Fibroblast of skin of abdomen (primary cell): ENCODE measurements around the gene FAM53A.
"Not testable (repeated sequence)": the region's sequence is repeated elsewhere in the genome, so short reads cannot be mapped to it uniquely, and the experiment has no call there.

ENCODE experiments used
- DNase-seq: peaks from one replicate; pipeline ENCODE4 v3.0.0-alpha.2; 2013

Gene FAM53A

DNA sequence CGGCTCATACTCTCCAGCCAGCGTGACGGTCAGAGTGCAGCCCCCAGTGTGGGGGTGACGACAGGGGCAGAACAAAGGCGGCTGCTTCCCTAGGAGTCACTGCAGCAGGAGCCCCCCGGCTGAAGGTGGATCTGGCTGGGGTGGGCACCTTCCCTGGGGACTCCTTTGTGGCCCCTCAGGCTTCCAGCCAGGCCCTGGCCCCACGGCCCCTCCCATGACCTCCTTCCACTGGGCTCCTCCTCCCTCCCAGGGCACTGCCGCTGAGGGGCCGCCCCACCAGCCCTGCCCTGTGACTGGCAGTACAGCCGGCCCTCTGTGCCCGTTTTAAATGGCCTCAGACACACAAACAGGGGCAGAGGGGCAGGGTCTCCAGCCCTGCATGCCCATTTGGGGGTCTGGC is 61.9 kb downstream of the FAM53A start:
- DNase-seq, result no peak

DNA sequence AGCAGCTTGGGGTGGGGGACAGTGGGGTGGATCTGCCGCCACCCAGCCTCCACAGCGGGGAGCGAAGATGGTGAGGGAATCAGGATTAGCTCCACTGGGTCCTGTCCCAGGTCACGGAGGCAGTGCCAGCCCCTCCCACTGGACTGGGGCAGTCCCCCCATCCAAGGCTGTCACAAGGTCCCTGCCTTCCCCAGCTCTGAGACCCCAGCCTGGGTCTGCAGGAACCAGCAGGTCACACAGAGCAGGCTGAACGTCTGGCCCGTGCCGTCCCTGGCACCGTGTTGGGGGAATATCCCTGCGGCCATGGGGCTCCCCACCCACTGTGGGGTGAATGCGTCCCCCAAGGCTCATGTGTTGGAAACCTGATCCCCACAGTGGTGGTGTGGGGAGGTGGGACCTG is 62.6 kb downstream of the FAM53A start:
- no peak for DNase-seq

DNA sequence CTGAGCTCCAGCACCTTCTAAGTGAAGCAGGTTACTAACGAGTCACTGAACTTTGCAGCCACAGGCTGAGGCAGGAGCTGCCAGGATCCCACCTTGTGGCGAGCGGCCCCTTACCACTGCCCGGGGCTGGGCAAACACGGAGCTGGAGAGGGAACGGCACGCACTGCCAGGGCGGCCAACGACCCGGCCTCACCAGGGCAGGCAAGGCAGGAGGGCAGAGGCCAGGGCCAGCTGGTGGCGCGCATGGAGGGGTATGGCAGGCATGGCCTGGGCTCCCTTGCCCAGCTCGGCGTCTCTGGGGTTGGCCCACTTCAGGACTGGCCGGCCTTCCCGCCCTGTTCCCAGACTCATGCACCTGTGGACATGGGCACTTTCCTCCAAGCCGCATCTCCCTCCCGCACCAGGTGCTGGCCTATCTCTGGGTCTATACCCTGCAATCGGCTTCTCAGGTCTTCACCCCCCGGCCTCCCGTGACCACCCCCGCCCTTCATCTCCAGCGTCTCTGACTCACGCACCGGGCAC is 64.9 kb downstream of the FAM53A start:
- no peak for DNase-seq

DNA sequence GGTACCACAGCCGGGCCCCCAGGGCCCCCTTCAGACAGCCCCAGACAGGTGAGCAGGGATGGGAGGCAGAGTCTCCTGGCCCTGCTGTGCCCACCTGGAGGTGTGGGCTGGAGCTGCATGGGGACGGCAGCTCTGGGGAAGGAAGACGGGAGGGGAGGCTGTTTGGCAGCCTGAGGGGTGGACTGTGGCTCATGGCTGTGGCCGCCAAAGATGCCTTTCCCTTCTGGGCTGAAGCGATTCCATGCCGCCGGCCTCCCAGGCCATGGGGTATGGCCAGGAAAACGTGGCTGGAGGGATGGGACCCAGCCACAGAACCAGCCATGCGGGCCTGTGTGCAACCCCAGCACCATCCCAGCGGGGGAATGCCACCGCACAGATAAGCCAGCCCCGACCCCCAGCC is 65.7 kb downstream of the FAM53A start:
- no peak for DNase-seq

DNA sequence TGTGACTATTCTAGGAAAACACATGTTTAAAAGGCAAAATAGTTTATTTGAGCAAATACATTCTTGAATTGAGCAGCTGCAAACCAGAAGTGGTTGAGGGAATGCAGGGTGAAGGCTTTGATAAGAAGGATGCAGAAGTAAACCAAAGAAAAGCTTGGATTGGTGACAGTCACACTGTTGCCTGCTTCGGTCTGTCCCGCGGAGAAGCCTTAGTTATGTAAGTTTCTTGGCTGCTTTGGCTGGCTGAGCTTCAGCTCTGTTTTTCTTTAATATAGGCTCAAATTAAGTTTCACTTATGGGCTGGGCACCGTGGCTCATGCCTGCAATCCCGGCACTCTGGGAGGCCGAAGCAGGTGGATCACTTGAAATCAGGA is 67.6 kb downstream of the FAM53A start:
- DNase-seq, result no peak

DNA sequence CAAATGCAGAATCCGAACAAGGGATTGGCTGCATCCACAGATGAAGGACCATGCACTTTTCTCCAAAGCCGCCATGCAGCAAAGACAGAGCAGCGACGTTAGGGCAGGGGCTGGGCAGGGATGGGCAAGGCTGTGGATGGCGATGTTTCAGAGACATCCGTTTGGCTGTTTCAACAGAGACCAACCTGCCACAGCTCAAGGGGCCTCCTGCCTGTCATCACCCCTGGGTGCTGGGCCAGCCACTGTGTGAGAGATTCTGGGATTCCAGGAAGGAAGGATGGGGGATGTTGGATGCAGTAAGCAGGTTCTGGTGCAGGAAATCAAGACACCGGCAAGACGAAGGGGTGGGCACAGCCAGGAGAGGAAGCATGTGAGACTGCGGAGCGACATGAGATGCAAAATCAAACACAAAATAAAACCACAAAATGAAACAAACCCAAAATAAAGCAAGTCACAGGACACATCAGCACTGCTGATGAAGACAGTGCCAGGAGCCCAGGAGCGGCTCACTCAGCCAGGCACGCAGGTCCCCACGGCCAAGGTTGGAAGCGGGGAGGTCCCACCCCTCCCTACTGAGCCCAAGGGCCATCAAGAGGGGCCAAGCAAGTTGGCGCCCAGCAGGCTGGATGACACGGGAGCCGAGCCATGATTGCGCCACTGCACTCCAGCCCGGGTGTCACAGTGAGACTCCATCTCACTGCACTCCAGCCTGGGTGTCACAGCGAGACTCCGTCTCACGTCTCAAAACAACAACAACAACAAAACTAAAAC is 68.1 kb downstream of the FAM53A start:
- DNase-seq, result no peak

DNA sequence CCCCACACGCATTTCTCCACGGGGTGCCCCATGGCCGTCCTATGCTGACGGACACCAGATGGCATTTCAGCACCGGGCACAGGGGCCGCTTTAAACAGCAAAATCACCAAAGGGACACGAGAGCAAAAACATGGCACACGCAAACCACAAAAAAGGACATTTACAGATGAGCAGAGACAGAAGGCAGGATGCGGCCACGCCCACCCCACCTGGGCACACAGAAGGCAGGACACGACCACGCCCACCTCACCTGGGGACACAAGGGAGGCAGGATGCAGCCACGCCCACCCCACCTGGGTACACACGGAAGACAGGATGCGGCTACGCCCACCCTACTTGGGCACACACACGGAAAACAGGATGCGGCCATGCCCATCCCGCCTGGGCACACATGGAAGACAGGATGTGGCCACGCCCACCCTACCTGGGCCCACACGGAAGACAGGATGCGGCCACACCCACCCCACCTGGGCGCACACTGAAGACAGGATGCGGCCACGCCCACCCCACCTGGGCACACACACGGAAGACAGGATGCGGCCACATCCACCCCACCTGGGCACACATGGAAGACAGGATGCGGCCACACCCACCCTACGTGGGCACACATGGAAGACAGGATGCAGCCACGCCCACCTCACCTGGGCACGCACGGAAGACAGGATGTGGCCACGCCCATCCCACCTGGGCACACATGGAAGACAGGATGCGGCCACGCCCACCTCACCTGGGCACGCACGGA is 69.1 kb downstream of the FAM53A start:
- no peak for DNase-seq

DNA sequence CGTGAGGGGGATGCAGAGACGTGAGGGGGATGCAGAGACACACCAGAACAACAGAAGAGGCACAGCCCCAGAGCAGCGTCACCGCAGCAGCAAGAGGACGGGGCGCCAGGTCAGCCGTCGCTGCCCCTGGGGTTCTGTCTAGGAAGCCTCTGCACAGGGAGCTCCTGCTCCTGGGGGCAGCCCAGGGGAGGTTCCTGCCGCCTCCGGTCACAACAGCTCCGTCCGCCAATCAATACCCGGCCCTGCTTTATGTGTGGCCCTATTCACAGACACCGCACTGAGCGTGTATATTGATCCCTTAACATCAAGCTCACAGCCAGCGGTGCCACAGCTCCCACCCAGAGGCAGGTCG is 69.6 kb downstream of the FAM53A start:
- no peak for DNase-seq

DNA sequence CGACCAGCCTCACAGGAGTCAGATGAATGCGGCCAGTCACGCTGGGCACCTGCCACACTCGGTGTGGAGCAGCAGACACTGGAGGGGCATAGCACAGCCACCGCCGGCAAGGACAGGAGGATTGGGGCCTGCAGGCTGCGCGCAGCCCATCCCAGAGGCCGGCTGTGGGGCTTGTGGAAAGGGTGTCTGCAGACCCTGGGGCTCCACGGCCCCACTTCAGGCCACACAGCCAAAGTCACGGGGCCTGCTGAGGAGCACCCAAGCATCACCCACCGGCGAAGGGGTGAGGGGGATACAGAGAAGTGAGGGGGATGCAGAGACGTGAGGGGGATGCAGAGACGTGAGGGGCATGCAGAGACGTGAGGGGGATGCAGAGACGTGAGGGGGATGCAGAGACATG is 70.1 kb downstream of the FAM53A start:
- no peak for DNase-seq

DNA sequence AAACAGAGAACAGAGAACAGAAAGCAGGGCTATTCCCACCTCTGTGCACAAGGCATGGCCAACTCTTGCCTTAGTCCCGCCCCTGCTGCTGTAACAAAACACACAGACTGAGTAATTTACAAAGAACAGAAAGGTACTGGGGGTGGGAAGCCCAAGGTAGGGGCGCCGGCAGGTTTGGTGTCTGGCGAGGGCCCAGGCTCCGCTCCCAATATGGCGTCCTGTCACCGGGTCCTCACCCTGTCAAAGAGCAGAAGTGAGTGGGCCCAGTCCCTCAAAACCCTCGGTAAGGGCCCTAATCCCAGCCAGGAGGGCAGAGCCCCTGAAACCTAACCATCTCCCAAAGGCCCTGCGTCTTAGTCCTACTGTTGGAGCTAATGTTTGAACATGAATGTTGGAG is 71.0 kb downstream of the FAM53A start:
- no peak for DNase-seq

DNA sequence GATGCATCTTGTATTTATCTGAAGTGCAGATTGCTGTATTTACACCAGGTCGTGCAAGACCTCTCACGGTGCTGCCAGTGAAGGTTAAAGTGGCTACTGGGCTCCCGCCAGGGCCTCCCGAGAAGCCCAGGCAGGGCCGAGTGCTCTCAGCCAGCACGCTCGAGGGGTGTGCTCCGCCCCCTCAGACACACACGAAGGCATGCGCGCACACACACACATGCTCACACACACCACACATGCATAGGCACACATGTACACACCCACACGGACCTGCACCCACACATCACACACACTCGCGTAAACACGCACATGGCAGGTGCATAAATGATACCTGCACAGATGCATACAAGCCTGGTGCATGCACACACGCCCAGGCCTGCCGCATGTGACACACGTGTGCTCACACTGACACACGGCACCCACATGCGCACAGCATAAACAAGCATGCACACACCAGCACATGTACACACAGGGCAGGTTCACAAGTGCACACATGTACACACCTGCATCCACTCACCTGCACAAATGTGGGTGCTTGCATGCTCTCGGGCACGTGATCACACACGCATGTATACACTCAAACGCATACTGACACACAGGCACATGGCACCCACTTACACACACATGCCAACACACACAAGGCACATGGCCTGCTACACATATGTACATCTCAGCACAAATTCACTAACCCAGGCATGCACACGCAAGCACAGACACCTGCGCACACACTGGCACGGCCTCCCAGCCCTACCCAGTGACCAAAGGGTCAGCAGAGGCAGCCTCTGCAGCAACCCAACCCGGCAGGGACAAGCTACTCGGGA is 71.6 kb downstream of the FAM53A start:
- DNase-seq, result no peak

DNA sequence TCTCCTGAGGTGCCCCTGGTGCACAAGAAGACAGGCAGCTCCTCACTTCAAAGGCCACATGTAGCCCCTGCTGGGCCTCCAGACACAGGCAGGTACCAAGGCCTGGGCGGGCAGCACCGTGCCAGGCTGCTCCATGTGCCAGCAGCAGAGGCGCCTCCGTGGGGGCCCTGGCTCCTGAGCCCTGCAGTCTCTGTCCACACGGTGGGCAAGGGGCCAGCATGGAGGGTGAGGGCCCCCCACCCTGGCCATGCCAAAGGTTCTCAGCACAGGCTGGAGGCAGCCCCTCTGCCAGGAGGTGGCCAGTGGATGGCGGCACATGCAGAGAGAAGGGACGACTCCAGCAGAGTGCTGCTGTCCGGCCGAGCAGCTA is 72.6 kb downstream of the FAM53A start:
- DNase-seq, result no peak

DNA sequence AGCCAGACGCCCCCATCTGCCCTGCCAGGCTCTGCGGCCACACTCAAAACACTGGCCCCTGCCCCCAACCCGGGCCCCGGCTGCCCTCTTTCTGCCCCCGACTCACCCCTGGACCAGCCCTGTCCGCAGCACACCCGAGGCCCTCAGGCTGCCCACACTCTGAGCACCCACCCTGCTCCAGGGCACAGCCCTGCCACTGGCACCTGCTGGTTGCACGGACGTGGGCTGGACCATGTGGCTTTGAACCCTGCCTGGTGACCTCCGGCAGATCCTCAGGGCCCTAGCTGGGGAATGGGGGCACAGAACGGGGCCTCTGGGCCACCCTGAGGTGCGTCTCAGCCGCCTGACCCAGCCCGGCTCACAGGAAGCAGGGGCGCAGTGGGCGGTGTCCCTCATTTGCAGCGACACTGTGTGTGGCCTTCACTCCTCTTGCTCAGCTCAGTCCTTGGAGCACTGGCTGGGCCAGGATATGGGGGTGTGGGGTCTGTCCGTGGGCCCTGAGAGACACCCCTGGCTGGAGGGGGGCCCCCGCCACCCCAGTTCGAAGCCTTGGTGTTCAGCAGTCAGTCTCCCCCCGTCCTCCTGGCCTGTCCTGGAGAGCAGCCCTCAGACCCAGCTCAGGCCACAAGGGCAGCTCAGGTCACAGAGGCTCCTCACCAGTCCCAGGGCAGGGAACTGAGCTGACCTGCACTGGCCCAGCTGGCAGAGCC is 73.2 kb downstream of the FAM53A start:
- no peak for DNase-seq

DNA sequence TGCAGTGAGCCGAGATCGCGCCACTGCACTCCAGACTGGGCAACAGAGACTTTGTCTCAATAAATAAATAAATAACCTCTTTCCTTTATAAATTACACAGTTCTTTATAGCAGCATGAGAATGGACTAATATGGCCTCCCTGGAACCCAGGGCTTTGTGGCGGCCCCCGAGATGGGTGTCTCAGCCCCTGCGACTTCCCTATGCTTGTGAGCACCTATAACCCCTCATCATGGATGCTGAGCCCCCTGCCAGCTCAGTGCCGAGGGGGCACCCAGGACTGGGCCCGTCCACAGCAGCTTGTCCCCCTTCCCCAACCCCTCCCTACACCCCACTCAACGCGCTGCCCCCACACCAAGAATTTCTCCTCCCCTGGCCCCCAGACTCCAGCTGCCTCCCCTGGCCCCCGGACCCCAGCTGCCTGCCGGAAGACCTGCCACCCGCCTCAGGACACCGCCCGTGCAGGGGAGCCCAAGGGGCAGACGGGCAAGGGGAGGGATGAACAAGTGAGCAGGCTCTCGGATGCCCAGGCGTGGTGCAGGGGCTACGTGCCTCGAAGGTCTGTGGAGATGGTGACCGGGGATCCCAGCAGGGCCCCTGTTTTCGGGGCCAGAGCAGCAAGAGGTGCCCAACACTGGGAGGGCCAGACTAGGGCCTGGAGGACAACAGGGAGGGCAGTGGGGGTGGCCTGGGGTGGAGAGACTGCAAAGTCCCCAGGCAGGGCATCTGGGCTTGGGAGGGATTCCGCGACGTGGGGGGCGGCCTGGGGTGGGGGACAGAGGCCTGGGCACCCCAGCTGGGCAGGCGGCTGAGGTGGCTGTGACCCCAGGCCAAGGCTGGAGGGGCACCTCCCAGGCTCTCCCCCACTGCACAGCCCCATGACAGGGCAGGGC is 74.0 kb downstream of the FAM53A start:
- DNase-seq, result no peak

DNA sequence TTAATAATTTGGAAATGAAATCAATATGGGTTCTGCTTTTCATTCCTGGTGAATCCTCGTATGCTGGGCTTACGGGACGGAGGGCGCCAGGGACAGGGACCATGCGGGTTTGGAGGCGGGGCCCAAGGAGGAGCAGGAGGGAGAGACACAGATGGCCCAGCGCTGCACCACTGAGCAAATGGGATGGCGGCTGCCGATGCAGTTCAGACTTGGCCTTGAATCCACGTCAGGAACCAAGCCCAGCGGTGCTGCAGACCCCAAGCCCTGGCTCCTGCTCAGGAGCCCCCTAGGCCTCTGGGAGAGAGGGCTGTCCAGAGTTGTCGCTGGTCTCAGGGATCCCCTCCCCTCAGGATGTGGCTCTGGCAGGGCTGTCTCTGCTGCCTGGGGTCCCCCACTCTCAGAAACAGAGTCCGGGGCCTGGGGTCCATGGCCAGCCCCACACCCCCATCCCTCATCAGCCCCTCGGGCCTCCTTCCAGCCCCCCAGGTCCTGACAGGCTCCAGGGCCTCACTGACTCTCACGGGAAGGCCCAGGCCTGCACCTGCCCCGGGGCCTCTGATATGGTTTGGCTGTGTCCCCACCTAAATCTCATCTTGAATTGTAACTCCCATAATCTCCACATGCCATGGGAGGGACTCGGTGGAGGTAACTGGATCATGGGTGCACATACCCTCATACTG is 75.2 kb downstream of the FAM53A start:
- no peak for DNase-seq

DNA sequence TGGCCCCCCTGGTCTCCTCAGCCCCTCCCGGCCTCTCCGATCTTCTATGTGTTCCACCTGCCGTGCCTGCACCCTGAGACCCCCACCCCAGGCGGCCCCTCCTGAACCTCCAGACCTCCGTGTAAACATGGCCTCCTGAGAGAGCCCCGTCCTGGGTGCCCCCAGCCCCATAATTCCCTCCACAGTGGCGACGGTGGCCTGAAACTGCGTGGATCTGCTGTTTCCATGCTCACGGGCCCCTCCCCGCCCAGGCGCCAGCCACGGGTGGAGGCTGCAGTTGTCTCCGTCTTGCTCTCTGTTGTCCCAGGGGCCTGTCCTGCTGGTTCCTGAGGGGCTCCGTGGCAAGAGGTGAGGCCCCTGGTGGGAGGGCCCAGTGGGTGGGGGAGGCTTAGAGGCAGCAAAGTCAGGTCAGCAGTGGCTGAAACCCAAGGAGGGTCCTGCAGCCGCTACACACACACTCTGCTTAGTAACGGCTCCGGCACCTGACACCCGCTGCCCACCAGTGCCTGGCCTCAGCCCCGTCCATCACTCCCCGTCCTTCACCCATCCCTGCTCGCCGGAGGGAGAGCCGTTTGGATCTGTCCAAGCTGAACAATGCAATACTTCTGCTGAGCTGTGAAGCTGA is 75.8 kb downstream of the FAM53A start:
- no peak for DNase-seq

DNA sequence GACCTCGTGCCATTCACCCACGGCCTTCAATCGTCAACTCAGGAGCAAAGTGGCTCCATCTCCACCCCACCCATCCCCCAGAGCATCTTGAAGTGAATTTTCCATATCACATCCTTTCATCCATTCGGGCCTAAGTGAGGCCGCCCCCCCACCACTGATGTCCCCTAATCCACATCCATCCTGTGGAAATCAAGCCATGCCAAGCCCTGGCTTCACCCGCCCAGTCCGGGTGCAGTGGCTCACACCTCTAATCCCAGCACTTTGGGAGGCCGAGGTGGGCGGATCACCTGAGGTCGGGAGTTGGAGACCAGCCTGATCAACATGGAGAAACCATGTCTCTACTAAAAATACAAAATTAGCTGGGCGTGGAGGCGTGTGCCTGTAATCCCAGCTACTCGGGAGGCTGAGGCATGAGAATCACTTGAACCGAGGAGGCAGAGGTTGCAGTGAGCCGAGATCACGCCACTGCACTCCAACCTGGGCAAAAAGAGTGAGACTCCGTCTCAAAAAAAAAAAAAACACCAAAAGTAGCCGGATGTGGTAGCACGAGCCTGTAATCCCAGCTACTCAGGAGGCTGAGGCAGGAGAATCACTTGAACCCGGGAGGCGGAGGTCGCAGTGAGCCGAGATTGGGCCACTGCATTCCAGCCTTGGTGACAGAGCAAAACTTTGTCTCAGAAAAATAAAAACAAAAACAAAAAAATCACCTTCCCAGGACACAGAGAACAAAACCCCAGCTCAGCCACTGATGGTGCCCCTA is 76.5 kb downstream of the FAM53A start:
- DNase-seq, result not testable (repeated sequence)

DNA sequence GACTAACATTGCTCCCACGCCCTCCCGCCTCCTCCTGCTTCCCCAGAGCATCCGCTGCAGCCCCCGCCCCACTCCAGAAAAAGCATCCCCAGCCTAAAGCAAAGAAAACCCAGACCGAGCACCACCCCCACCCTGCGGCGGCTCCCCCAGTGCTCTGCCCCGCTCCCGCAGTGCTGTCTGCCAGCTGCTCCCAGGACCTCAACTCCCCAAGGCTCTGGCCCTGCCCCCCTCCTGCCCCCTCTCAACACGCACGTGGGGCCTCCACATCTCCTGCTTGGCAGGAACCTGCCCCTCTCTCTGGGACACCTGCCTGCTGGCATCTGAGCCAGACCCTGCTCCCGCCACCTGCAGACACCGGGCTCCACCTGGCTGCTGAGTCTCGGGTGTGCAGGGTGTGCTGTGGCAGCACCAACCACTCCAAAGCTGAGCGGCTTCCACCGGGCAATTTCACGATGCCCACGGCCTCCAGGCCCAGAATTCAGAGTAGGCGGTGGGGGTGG is 79.4 kb downstream of the FAM53A start:
- DNase-seq, result no peak

DNA sequence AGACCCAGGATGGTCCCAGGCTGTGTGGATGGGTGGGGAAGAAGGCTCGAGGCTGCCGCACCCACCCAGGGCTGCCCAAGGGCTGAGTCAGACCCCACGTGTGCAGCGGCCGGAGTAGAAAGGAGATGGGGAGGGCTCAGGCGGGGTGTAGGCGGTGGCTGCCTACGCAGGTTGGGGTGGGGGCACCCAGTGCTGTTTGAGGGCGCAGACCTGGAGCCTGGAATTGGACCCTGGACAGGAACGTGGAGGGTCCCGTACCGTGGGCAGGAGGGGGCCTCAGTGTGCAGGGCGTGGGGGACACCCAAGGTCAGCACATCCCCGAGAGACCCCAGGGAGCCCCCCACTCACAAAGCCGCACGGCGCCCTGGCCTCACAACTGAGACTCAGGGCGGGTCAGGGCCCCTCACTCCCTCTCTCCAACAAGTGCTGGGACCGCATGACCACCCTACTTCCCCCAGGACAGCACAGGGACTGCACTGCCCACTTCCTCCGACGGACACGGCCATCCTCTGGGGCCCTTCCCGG is 79.9 kb downstream of the FAM53A start:
- DNase-seq, result no peak
